Measurements from ENCODE around the gene GADD45B. TPM values are rescaled to one million over a fixed set of nuclear protein-coding genes. Genes with fewer than 3 reads are reported as not detected.
A peak's percentile ranks its signal among the peaks of the same experiment; 100 is the strongest.

Gene GADD45B
- total RNA-seq, 1 experiment from 2014 or later: 56.2 TPM

GRCh38 chr19:2454962-2455850, 20.7 kb upstream of the GADD45B start:
- DNase-seq (ENCODE audit: low read depth, low spot score) (no peak), ATAC-seq (no peak)
- Histone ChIP-seq H3K4me3 (ENCODE audit: low read depth in 2 of 2, low read length in 2 of 2) (peak overlapping the region; percentile 75 to 83), H3K4me1 (ENCODE audit: control insufficient read depth, insufficient read depth, low read length) (peaks cover 13% of the 10 kb centered on the region), H3K27ac (ENCODE audit: low read length) (peak overlapping the region; percentile 71), H3K27me3 (ENCODE audit: control insufficient read depth, insufficient read depth, low read length) (no peaks in the 10 kb centered on the region), H3K9me3 (ENCODE audit: control insufficient read depth, insufficient read depth, low read depth, low read length) (no peaks in the 10 kb centered on the region), H3K36me3 (ENCODE audit: control insufficient read depth, insufficient read depth, low read length) (peaks cover 5% of the 10 kb centered on the region)
- TF ChIP-seq POLR2AphosphoS5 (IDR thresholded peaks at IDR 0.05; ENCODE audit: low read depth, low read length): no peak
- no peak for TF ChIP-seq CTCF (IDR thresholded peaks at IDR 0.05)
- no peak for TF ChIP-seq SIN3A (IDR thresholded peaks at IDR 0.05; ENCODE audit: borderline replicate concordance, insufficient read depth, low read depth, low read length)
- TF ChIP-seq TCF7L2 (IDR thresholded peaks at IDR 0.05; ENCODE audit: low read depth, low read length): no peak
- no peak for TF ChIP-seq REST (IDR thresholded peaks at IDR 0.05; ENCODE audit: insufficient read depth in 1 of 2, low read depth in 2 of 2, low read length in 1 of 2)
- in situ Hi-C loops (cut with HindIII; ENCODE audit: low pct_unique_long_range_greater_than_20kb, low sequenced_read_pairs) (no loop called here), intact Hi-C loops (cut with micrococcal nuclease; ENCODE audit: unreplicated experiment) (no loop called here)
- CTCF ChIA-PET: no interaction called here
- POLR2A ChIA-PET: no interaction called here
- no TSS peak for BruUV-seq (replicated peaks)

GRCh38 chr19:2455851-2456570, 19.9 kb upstream of the GADD45B start:
- CTCF ChIA-PET: no interaction called here
- in situ Hi-C loops (cut with HindIII; ENCODE audit: low pct_unique_long_range_greater_than_20kb, low sequenced_read_pairs) (no loop called here), intact Hi-C loops (cut with micrococcal nuclease; ENCODE audit: unreplicated experiment) (no loop called here)
- Histone ChIP-seq H3K27ac (ENCODE audit: low read length) (peak overlapping the region; percentile 71), H3K27me3 (ENCODE audit: control insufficient read depth, insufficient read depth, low read length) (no peaks in the 10 kb centered on the region), H3K9me3 (ENCODE audit: control insufficient read depth, insufficient read depth, low read depth, low read length) (no peaks in the 10 kb centered on the region), H3K4me3 (ENCODE audit: low read depth in 2 of 2, low read length in 2 of 2) (peak overlapping the region; percentile 75 to 83), H3K36me3 (ENCODE audit: control insufficient read depth, insufficient read depth, low read length) (peaks cover 5% of the 10 kb centered on the region), H3K4me1 (ENCODE audit: control insufficient read depth, insufficient read depth, low read length) (peaks cover 13% of the 10 kb centered on the region)
- POLR2A ChIA-PET: interaction anchor here (0.6 kb wide), 1 partner anchor 300 kb away, joined by 5 read pairs; no protein-coding TSS in a partner anchor
- no TSS peak for BruUV-seq (replicated peaks)
- DNase-seq (ENCODE audit: low read depth, low spot score) (no peak), ATAC-seq (no peak)
- TF ChIP-seq SIN3A (IDR thresholded peaks at IDR 0.05; ENCODE audit: borderline replicate concordance, insufficient read depth, low read depth, low read length) (no peak), REST (IDR thresholded peaks at IDR 0.05; ENCODE audit: insufficient read depth in 1 of 2, low read depth in 2 of 2, low read length in 1 of 2) (no peak), POLR2AphosphoS5 (IDR thresholded peaks at IDR 0.05; ENCODE audit: low read depth, low read length) (no peak), CTCF (IDR thresholded peaks at IDR 0.05) (no peak), TCF7L2 (IDR thresholded peaks at IDR 0.05; ENCODE audit: low read depth, low read length) (no peak)

Measured in Panc1 (cell line).